SHP77 (cell line): ENCODE measurements around the gene EVX1.

Source experiments
- DNase-seq, 2 experiments: peaks; one replicate each; lab custom pipeline; 2025; lab: John Stamatoyannopoulos, UW

EVX1 gene

GRCh38 chr7:27249724-27250556 lies 7.3 kb downstream of the EVX1 start:
- DNase-seq: no peak

- DNase-seq: no peak
These were observed 8.0 kb downstream of the EVX1 start for GRCh38 chr7:27250557-27251070.

- DNase-seq: no peak
These were observed 8.6 kb downstream of the EVX1 start for GRCh38 chr7:27251136-27251651.

GRCh38 chr7:27251652-27252590 lies 9.3 kb downstream of the EVX1 start:
- no peak for DNase-seq

- DNase-seq: no peak
These were observed 12.0 kb downstream of the EVX1 start for GRCh38 chr7:27254625-27255024.

- DNase-seq: no peak
These were observed 17.6 kb downstream of the EVX1 start for GRCh38 chr7:27260211-27260610.

GRCh38 chr7:27262121-27262520 lies 19.5 kb downstream of the EVX1 start:
- DNase-seq: no peak

GRCh38 chr7:27263781-27264180 lies 21.2 kb downstream of the EVX1 start:
- DNase-seq: no peak

- no peak for DNase-seq
These were observed 26.9 kb downstream of the EVX1 start for GRCh38 chr7:27269455-27269854.

- no peak for DNase-seq
These were observed 28.8 kb downstream of the EVX1 start for GRCh38 chr7:27271384-27271783.

GRCh38 chr7:27277628-27278027 lies 35.0 kb downstream of the EVX1 start:
- no peak for DNase-seq

- no peak for DNase-seq
These were observed 41.0 kb downstream of the EVX1 start for GRCh38 chr7:27283558-27283957.

- DNase-seq: no peak
These were observed 52.6 kb downstream of the EVX1 start for GRCh38 chr7:27295236-27295635.

- no peak for DNase-seq
These were observed 54.8 kb downstream of the EVX1 start for GRCh38 chr7:27297356-27297755.
